ENCODE data around the gene STRIT1. TPM values are rescaled to one million over a fixed set of nuclear protein-coding genes. Genes with fewer than 3 reads are reported as not detected.

Gene STRIT1
- total RNA-seq, 1 experiment from 2014 or later = not detected

DNA sequence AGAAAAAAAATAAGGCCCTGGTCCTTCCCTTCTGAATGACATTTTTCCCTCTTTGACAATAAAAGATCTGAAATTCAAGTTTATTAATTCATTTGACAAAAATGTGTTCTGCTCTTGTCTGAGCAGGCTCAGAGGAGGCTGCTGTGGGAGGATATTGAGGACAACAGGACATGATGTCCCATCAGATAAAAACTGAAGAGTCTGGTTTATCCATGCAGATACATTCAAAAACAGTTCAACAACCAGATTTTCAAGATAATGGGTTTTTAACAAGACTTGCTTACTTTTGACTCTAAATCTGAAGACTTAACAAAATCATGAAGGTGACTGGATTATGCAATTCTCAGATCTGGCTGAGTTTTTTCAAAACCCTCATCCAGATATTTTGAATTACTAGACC, 36.9 kb upstream of the STRIT1 start:
- ChIA-PET POLR2A (no interaction called here), CTCF (no interaction called here)
- Histone ChIP-seq H3K4me3 (ENCODE audit: low read depth in 2 of 2, low read length in 2 of 2) (no peak overlapping the region), H3K27ac (ENCODE audit: low read length) (no peak overlapping the region), H3K27me3 (ENCODE audit: control insufficient read depth, insufficient read depth, low read length) (no peaks in the 10 kb centered on the region; the same call in 1 of the 2 replicates), H3K4me1 (ENCODE audit: control insufficient read depth, insufficient read depth, low read length) (no peaks in the 10 kb centered on the region), H3K9me3 (ENCODE audit: control insufficient read depth, insufficient read depth, low read depth, low read length) (no peaks in the 10 kb centered on the region), H3K36me3 (ENCODE audit: control insufficient read depth, insufficient read depth, low read length) (no peaks in the 10 kb centered on the region)
- intact Hi-C loops (cut with micrococcal nuclease; ENCODE audit: unreplicated experiment) = no loop called here
- ATAC-seq (no peak), DNase-seq (ENCODE audit: low read depth, low spot score) (no peak)
- BruUV-seq (replicated peaks) = no TSS peak
- no peak for TF ChIP-seq REST (IDR thresholded peaks at IDR 0.05; ENCODE audit: insufficient read depth in 1 of 2, low read depth in 2 of 2, low read length in 1 of 2)
- TF ChIP-seq, protein P1, sequence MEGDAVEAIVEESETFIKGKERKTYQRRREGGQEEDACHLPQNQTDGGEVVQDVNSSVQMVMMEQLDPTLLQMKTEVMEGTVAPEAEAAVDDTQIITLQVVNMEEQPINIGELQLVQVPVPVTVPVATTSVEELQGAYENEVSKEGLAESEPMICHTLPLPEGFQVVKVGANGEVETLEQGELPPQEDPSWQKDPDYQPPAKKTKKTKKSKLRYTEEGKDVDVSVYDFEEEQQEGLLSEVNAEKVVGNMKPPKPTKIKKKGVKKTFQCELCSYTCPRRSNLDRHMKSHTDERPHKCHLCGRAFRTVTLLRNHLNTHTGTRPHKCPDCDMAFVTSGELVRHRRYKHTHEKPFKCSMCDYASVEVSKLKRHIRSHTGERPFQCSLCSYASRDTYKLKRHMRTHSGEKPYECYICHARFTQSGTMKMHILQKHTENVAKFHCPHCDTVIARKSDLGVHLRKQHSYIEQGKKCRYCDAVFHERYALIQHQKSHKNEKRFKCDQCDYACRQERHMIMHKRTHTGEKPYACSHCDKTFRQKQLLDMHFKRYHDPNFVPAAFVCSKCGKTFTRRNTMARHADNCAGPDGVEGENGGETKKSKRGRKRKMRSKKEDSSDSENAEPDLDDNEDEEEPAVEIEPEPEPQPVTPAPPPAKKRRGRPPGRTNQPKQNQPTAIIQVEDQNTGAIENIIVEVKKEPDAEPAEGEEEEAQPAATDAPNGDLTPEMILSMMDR (IDR thresholded peaks at IDR 0.05) = no peak
- TF ChIP-seq SIN3A (IDR thresholded peaks at IDR 0.05; ENCODE audit: borderline replicate concordance, insufficient read depth, low read depth, low read length) = no peak
- TF ChIP-seq POLR2AphosphoS5 (IDR thresholded peaks at IDR 0.05; ENCODE audit: low read depth, low read length) = no peak
- TF ChIP-seq TCF7L2 (IDR thresholded peaks at IDR 0.05; ENCODE audit: low read depth, low read length) = no peak
- in situ Hi-C loops (cut with HindIII; ENCODE audit: low pct_unique_long_range_greater_than_20kb, low sequenced_read_pairs) = no loop called here

- no peaks in the 10 kb centered on the region for H3K36me3 ChIP-seq (ENCODE audit: control insufficient read depth, insufficient read depth, low read length)
- ATAC-seq (no peak), DNase-seq (ENCODE audit: low read depth, low spot score) (no peak)
- no peaks in the 10 kb centered on the region for H3K4me1 ChIP-seq (ENCODE audit: control insufficient read depth, insufficient read depth, low read length)
- in situ Hi-C loops (cut with HindIII; ENCODE audit: low pct_unique_long_range_greater_than_20kb, low sequenced_read_pairs) = no loop called here
- ChIA-PET POLR2A (no interaction called here), CTCF (no interaction called here)
- no peaks in the 10 kb centered on the region for H3K9me3 ChIP-seq (ENCODE audit: control insufficient read depth, insufficient read depth, low read depth, low read length)
- H3K4me3 ChIP-seq (ENCODE audit: low read depth in 2 of 2, low read length in 2 of 2) = no peak overlapping the region
- BruUV-seq (replicated peaks) = no TSS peak
- no peaks in the 10 kb centered on the region; the same call in 1 of the 2 replicates for H3K27me3 ChIP-seq (ENCODE audit: control insufficient read depth, insufficient read depth, low read length)
- intact Hi-C loops (cut with micrococcal nuclease; ENCODE audit: unreplicated experiment) = no loop called here
- TF ChIP-seq POLR2AphosphoS5 (IDR thresholded peaks at IDR 0.05; ENCODE audit: low read depth, low read length) (no peak), SIN3A (IDR thresholded peaks at IDR 0.05; ENCODE audit: borderline replicate concordance, insufficient read depth, low read depth, low read length) (no peak), REST (IDR thresholded peaks at IDR 0.05; ENCODE audit: insufficient read depth in 1 of 2, low read depth in 2 of 2, low read length in 1 of 2) (no peak), TCF7L2 (IDR thresholded peaks at IDR 0.05; ENCODE audit: low read depth, low read length) (no peak)
- TF ChIP-seq, protein P1 (IDR thresholded peaks at IDR 0.05) = no peak
- no peak overlapping the region for H3K27ac ChIP-seq (ENCODE audit: low read length)
These were observed 36.1 kb upstream of the STRIT1 start for GRCh38 chr3:155329513-155330048.

Data from Panc1 (cell line).